ENCODE measurements around the gene AGPAT3. TPM values are rescaled to one million over a fixed set of nuclear protein-coding genes. Genes with fewer than 3 reads are reported as not detected.

AGPAT3 gene
- total RNA-seq, 1 experiment from 2014 or later: 58.3 TPM

DNA sequence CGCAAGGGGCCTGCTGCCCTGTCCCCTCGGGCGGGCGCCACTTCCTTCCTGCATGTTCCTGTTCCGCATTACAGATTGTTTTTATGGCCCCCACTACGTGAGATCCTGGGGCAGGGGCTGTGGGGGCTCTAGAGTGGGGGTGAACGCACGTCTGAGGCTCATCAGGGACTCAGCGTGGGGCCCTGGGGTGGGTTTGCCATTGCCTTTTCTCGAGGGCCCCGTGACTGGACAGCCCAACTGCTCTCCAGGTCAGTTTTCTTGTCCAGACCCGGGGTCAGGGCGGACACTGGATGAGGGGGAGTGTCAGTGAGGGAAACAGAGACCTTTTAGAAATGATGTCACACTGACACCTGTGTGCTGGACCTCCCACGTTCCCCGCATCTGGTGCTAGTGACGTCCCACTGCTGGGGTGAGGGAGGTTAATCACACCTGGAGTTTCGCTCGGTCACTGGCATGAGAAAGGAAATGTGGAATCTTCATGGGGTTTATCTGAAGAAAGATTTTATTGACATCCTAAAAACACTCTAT, 65.9 kb downstream of the AGPAT3 start:
- peaks cover 55% of the 10 kb centered on the region for H3K36me3 Mint-ChIP-seq (ENCODE audit: insufficient read depth, unreplicated experiment)
- POLR2A ChIA-PET: interaction anchor here (0.8 kb wide), 1 partner anchor 141 kb away, joined by 3 read pairs; the partner anchor contains the start of gene RRP1
- intact Hi-C loops (cut with micrococcal nuclease): no loop called here

DNA sequence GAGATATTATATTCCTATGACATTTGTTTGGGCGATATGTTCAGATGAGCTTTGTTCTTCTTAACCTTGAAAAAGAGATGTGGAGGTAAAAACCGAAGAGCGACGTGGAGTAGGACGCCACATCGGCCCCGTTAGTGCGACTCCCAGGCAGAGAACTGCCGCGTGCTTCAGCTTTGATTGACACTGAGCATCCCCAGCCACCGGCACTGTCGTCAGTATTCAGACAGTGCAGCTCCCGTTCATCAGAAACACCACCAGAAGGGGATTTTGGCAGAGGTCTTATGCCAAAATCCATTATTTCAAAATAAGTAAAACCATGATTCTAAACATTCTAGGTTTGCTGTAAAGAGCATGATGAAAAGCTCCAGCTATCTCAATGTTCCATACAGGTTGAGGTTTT, 66.5 kb downstream of the AGPAT3 start:
- POLR2A ChIA-PET: interaction anchor here (0.8 kb wide), 1 partner anchor 142 kb away, joined by 3 read pairs; the partner anchor contains the start of gene RRP1
- no peak for DNase-seq (ENCODE audit: unreplicated experiment)
- CTCF ChIA-PET: interaction anchor here (1.0 kb wide), 1 partner anchor 42 kb away, joined by 3 read pairs; no protein-coding TSS in a partner anchor
- Mint-ChIP-seq H3K27me3 (ENCODE audit: insufficient read depth, unreplicated experiment) (no peaks in the 10 kb centered on the region), H3K36me3 (ENCODE audit: insufficient read depth, unreplicated experiment) (peaks cover 49% of the 10 kb centered on the region), H3K4me1 (ENCODE audit: insufficient read depth, unreplicated experiment) (no peaks in the 10 kb centered on the region), H3K4me3 (ENCODE audit: unreplicated experiment) (no peak overlapping the region), H3K9me3 (ENCODE audit: unreplicated experiment) (no peaks in the 10 kb centered on the region), H3K27ac (ENCODE audit: low read depth, unreplicated experiment) (no peak overlapping the region)
- TF ChIP-seq, protein P1, sequence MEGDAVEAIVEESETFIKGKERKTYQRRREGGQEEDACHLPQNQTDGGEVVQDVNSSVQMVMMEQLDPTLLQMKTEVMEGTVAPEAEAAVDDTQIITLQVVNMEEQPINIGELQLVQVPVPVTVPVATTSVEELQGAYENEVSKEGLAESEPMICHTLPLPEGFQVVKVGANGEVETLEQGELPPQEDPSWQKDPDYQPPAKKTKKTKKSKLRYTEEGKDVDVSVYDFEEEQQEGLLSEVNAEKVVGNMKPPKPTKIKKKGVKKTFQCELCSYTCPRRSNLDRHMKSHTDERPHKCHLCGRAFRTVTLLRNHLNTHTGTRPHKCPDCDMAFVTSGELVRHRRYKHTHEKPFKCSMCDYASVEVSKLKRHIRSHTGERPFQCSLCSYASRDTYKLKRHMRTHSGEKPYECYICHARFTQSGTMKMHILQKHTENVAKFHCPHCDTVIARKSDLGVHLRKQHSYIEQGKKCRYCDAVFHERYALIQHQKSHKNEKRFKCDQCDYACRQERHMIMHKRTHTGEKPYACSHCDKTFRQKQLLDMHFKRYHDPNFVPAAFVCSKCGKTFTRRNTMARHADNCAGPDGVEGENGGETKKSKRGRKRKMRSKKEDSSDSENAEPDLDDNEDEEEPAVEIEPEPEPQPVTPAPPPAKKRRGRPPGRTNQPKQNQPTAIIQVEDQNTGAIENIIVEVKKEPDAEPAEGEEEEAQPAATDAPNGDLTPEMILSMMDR (IDR thresholded peaks at IDR 0.05; ENCODE audit: unreplicated experiment): no peak
- no TSS peak for BruUV-seq (replicated peaks)
- intact Hi-C loops (cut with micrococcal nuclease): no loop called here

More for the DNA sequence above, 65.9 kb downstream of the AGPAT3 start:
- CTCF ChIA-PET: no interaction called here
- no peak for DNase-seq (ENCODE audit: unreplicated experiment)
- TF ChIP-seq, protein P1 (IDR thresholded peaks at IDR 0.05; ENCODE audit: unreplicated experiment): no peak
- Mint-ChIP-seq H3K27me3 (ENCODE audit: insufficient read depth, unreplicated experiment) (no peaks in the 10 kb centered on the region), H3K27ac (ENCODE audit: low read depth, unreplicated experiment) (no peak overlapping the region), H3K9me3 (ENCODE audit: unreplicated experiment) (no peaks in the 10 kb centered on the region), H3K4me3 (ENCODE audit: unreplicated experiment) (no peak overlapping the region), H3K4me1 (ENCODE audit: insufficient read depth, unreplicated experiment) (no peaks in the 10 kb centered on the region)
- no TSS peak for BruUV-seq (replicated peaks)

DNA sequence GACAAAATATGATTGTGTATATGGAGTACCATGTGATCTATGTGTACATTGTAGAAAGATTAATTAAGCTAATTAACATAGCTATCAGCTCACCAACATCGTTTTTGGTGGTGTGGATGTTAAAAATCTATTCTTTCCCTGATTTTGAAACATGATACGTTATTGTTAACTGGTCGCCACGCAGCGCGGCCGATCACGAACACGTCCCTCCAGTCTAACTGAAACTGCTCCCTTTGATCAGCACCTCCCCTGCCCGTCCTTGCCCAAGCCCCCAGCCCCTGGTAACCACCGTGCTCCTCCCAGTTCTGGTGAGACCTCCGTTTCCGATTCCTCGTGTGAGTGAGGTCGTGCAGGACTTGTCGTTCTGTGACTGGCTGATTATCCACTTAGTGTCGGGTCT, 67.0 kb downstream of the AGPAT3 start:
- DNase-seq (ENCODE audit: unreplicated experiment): no peak
- Mint-ChIP-seq H3K27me3 (ENCODE audit: insufficient read depth, unreplicated experiment) (no peaks in the 10 kb centered on the region), H3K27ac (ENCODE audit: low read depth, unreplicated experiment) (no peak overlapping the region), H3K36me3 (ENCODE audit: insufficient read depth, unreplicated experiment) (peaks cover 45% of the 10 kb centered on the region), H3K4me1 (ENCODE audit: insufficient read depth, unreplicated experiment) (no peaks in the 10 kb centered on the region), H3K9me3 (ENCODE audit: unreplicated experiment) (no peaks in the 10 kb centered on the region), H3K4me3 (ENCODE audit: unreplicated experiment) (no peak overlapping the region)
- TF ChIP-seq, protein P1 (IDR thresholded peaks at IDR 0.05; ENCODE audit: unreplicated experiment): no peak
- BruUV-seq (replicated peaks): no TSS peak
- CTCF ChIA-PET: interaction anchor here (0.6 to 1.0 kb wide), 2 partner anchors 41 to 45 kb away, joined by 3 to 4 read pairs; no protein-coding TSS in a partner anchor
- POLR2A ChIA-PET: interaction anchor here (0.8 kb wide), 1 partner anchor 142 kb away, joined by 3 read pairs; the partner anchor contains the start of gene RRP1
- intact Hi-C loops (cut with micrococcal nuclease): no loop called here

DNA sequence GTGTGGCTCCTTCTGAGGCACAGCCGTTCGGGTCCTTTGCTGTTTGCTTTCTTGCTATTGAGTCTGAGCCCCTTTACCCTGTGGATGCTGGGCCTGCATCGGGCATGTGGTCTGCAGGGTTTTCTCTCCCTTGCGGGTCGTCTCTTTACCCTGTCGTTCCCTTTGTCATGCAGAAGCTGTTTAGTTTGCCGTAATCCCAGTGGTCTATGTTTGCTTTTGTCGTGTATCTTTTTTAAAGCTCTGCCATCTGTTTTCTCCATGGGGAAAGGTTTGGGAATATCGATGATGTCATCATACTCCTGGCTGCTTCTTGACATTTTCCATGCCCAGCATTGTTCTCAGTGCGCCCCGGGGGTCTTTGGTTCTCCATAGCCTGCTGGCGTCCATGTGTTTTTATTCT, 68.2 kb downstream of the AGPAT3 start:
- ChIA-PET POLR2A (interaction anchor here (0.8 kb wide), 1 partner anchor 9 kb away, joined by 3 read pairs; no protein-coding TSS in a partner anchor), CTCF (interaction anchor here (0.7 kb wide), 1 partner anchor 135 kb away, joined by 3 read pairs; no protein-coding TSS in a partner anchor)
- TF ChIP-seq, protein P1 (IDR thresholded peaks at IDR 0.05; ENCODE audit: unreplicated experiment): no peak
- no TSS peak for BruUV-seq (replicated peaks)
- Mint-ChIP-seq H3K4me3 (ENCODE audit: unreplicated experiment) (no peak overlapping the region), H3K4me1 (ENCODE audit: insufficient read depth, unreplicated experiment) (peaks cover 7% of the 10 kb centered on the region), H3K27me3 (ENCODE audit: insufficient read depth, unreplicated experiment) (no peaks in the 10 kb centered on the region), H3K36me3 (ENCODE audit: insufficient read depth, unreplicated experiment) (peaks cover 44% of the 10 kb centered on the region), H3K9me3 (ENCODE audit: unreplicated experiment) (no peaks in the 10 kb centered on the region), H3K27ac (ENCODE audit: low read depth, unreplicated experiment) (no peak overlapping the region)
- intact Hi-C loops (cut with micrococcal nuclease): no loop called here
- DNase-seq (ENCODE audit: unreplicated experiment): no peak

Measured in MCF 10A (cell line).